NB4 (cell line): ENCODE results near the gene GRID1.

ENCODE experiments used
- POLR2A ChIP-seq: IDR thresholded peaks from 2 replicates; pipeline ENCODE4 v1.6.1; 2011; ENCODE audit warnings: mild to moderate bottlenecking; ENCODE audit not compliant: insufficient read length; ENCODE audit errors: extremely low read depth
- TF ChIP-seq, protein P1 (sequence below): IDR thresholded peaks from one replicate; pipeline ENCODE4 v1.5.1; 2012; ENCODE audit warnings: low read depth, low read length
- TF ChIP-seq, protein P2 (sequence below): IDR thresholded peaks from 2 replicates; pipeline ENCODE4 v1.6.1; 2011; ENCODE audit warnings: low read depth, low read length

DNA sequence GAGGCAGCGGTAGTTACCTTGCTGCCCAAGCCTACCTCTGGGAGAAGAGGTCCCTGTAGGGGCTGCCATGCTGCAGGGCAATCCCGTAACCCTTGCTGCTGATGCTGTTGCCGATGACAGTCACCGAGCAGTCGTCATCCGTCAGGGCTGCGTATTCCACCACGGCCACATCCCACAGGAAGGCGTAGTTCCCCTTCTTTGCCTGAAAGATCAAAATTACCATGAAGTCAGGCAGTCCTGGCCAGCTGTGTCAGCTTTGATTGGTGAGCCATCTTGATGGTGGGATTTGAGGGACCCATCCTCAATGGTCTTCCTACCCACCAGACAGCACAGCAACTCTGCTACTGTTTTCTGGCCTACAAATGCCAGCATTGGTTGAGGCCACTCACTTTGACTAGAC, 746.8 kb downstream of the GRID1 start:
- TF ChIP-seq, protein P1, sequence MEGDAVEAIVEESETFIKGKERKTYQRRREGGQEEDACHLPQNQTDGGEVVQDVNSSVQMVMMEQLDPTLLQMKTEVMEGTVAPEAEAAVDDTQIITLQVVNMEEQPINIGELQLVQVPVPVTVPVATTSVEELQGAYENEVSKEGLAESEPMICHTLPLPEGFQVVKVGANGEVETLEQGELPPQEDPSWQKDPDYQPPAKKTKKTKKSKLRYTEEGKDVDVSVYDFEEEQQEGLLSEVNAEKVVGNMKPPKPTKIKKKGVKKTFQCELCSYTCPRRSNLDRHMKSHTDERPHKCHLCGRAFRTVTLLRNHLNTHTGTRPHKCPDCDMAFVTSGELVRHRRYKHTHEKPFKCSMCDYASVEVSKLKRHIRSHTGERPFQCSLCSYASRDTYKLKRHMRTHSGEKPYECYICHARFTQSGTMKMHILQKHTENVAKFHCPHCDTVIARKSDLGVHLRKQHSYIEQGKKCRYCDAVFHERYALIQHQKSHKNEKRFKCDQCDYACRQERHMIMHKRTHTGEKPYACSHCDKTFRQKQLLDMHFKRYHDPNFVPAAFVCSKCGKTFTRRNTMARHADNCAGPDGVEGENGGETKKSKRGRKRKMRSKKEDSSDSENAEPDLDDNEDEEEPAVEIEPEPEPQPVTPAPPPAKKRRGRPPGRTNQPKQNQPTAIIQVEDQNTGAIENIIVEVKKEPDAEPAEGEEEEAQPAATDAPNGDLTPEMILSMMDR = no peak
- no peak for TF ChIP-seq POLR2A
- TF ChIP-seq, protein P2, sequence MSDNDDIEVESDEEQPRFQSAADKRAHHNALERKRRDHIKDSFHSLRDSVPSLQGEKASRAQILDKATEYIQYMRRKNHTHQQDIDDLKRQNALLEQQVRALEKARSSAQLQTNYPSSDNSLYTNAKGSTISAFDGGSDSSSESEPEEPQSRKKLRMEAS = no peak
